DMS79 treated with DMSO at 0.1 percent for 48 hours (cell line): ENCODE data around the gene RNF13.
"Not testable (repeated sequence)": the region's sequence is repeated elsewhere in the genome, so short reads cannot be mapped to it uniquely, and the experiment has no call there.

Experiments
- DNase-seq: peaks from one replicate; lab custom pipeline; 2025; lab: John Stamatoyannopoulos, UW

RNF13 gene

GRCh38 chr3:149839896-149840295 is 26.9 kb downstream of the RNF13 start:
- DNase-seq: no peak

- DNase-seq: no peak
Measured at GRCh38 chr3:149843502-149843901, 30.5 kb downstream of the RNF13 start.

- no peak for DNase-seq
Measured at GRCh38 chr3:149844091-149844490, 31.1 kb downstream of the RNF13 start.

GRCh38 chr3:149845570-149846244 is 32.7 kb downstream of the RNF13 start:
- no peak for DNase-seq

GRCh38 chr3:149848238-149848637 is 35.2 kb downstream of the RNF13 start:
- no peak for DNase-seq

- no peak for DNase-seq
Measured at GRCh38 chr3:149848688-149849087, 35.7 kb downstream of the RNF13 start.

- no peak for DNase-seq
Measured at GRCh38 chr3:149850787-149851584, 38.0 kb downstream of the RNF13 start.

- DNase-seq: no peak
Measured at GRCh38 chr3:149858911-149859310, 45.9 kb downstream of the RNF13 start.

- no peak for DNase-seq
Measured at GRCh38 chr3:149860881-149861280, 47.9 kb downstream of the RNF13 start.

- no peak for DNase-seq
Measured at GRCh38 chr3:149867563-149867962, 54.5 kb downstream of the RNF13 start.

GRCh38 chr3:149871855-149872254 is 58.8 kb downstream of the RNF13 start:
- no peak for DNase-seq

- DNase-seq: no peak
Measured at GRCh38 chr3:149872589-149872988, 59.6 kb downstream of the RNF13 start.

- DNase-seq: no peak
Measured at GRCh38 chr3:149877668-149878067, 64.7 kb downstream of the RNF13 start.

- no peak for DNase-seq
Measured at GRCh38 chr3:149879872-149880271, 66.9 kb downstream of the RNF13 start.

- DNase-seq: no peak
Measured at GRCh38 chr3:149881879-149882278, 68.9 kb downstream of the RNF13 start.

- DNase-seq: no peak
Measured at GRCh38 chr3:149883134-149883533, 70.1 kb downstream of the RNF13 start.

- DNase-seq: not testable (repeated sequence)
Measured at GRCh38 chr3:149883860-149884259, 70.8 kb downstream of the RNF13 start.

- not testable (repeated sequence) for DNase-seq
Measured at GRCh38 chr3:149884848-149885247, 71.8 kb downstream of the RNF13 start.

GRCh38 chr3:149886957-149887356 is 73.9 kb downstream of the RNF13 start:
- DNase-seq: no peak

- DNase-seq: no peak
Measured at GRCh38 chr3:149891621-149892020, 78.6 kb downstream of the RNF13 start.

GRCh38 chr3:149892371-149892770 is 79.4 kb downstream of the RNF13 start:
- DNase-seq: no peak

GRCh38 chr3:149894205-149894604 is 81.2 kb downstream of the RNF13 start:
- no peak for DNase-seq

GRCh38 chr3:149895339-149895738 is 82.3 kb downstream of the RNF13 start:
- DNase-seq: no peak

- no peak for DNase-seq
Measured at GRCh38 chr3:149895769-149896168, 82.8 kb downstream of the RNF13 start.
